Measurements from ENCODE around the gene CASTOR2. TPM values are rescaled to one million over a fixed set of nuclear protein-coding genes. Genes with fewer than 3 reads are reported as not detected.
A peak's percentile ranks its signal among the peaks of the same experiment; 100 is the strongest.
"Not testable (repeated sequence)": the region's sequence is repeated elsewhere in the genome, so short reads cannot be mapped to it uniquely, and the experiment has no call there.

CASTOR2 gene
- total and polyA plus RNA-seq, 5 donors, result 24.9 to 73.4 (median 52.2) TPM

- H3K4me3 ChIP-seq (ENCODE audit: low read length); H3K9me3 ChIP-seq (ENCODE audit: control insufficient read depth, low read length); DNase-seq; H3K27ac ChIP-seq (ENCODE audit: low read length); ATAC-seq; H3K4me1 ChIP-seq (ENCODE audit: control insufficient read depth, insufficient read depth, low read length); H3K27me3 ChIP-seq (ENCODE audit: control insufficient read depth, insufficient read depth); intact Hi-C loops (cut with DNase I): not testable (repeated sequence)
- WGBS, result no CpG with 5 or more reads among the region's 2 CpGs
Observed at GRCh38 chr7:74958328-74958727, 6.2 kb upstream of the CASTOR2 start.

GRCh38 chr7:74963704-74964510 is 598 bp upstream of the CASTOR2 start:
- peak in 2 of 3 donors; percentile 20 to 60 for DNase-seq
- H3K9me3 ChIP-seq (ENCODE audit: control insufficient read depth, low read length); H3K4me3 ChIP-seq (ENCODE audit: low read length); intact Hi-C loops (cut with DNase I); H3K27ac ChIP-seq (ENCODE audit: low read length); H3K4me1 ChIP-seq (ENCODE audit: control insufficient read depth, insufficient read depth, low read length); H3K27me3 ChIP-seq (ENCODE audit: control insufficient read depth, insufficient read depth): not testable (repeated sequence)
- ATAC-seq, result peak; percentile 56 to 77
- WGBS, result 30% methylated on average over 21 of the region's 32 CpGs

GRCh38 chr7:74966208-74966854 is 1.8 kb downstream of the CASTOR2 start:
- H3K9me3 ChIP-seq (ENCODE audit: control insufficient read depth, low read length); intact Hi-C loops (cut with DNase I); H3K27me3 ChIP-seq (ENCODE audit: control insufficient read depth, insufficient read depth); DNase-seq; ATAC-seq; H3K4me3 ChIP-seq (ENCODE audit: low read length); H3K4me1 ChIP-seq (ENCODE audit: control insufficient read depth, insufficient read depth, low read length); H3K27ac ChIP-seq (ENCODE audit: low read length): not testable (repeated sequence)
- whole genome bisulfite sequencing, result no CpG with 5 or more reads among the region's 16 CpGs

DNA sequence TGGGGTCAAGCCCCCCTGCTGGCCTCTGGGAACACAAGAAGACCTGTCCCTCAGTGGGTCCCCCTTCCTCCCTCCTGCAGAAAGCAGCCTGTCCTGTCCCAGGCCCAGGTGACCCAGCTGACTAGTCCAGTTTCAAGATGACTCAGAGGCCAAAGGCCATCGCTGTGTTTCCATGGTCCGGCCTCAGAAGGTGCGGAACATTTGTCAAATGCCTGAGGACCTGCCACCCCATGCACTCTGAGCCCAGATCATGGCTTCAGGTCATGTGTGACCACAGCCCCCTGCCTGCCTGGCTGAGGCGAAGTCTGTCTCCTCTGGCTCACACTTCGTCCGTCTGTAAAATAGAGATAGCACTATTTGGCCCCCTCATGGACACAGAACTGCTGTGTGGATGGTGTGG is 2.4 kb downstream of the CASTOR2 start:
- H3K4me1 ChIP-seq (ENCODE audit: control insufficient read depth, insufficient read depth, low read length); DNase-seq; H3K9me3 ChIP-seq (ENCODE audit: control insufficient read depth, low read length); H3K4me3 ChIP-seq (ENCODE audit: low read length); H3K27ac ChIP-seq (ENCODE audit: low read length); intact Hi-C loops (cut with DNase I); H3K27me3 ChIP-seq (ENCODE audit: control insufficient read depth, insufficient read depth); ATAC-seq: not testable (repeated sequence)
- WGBS, result no CpG with 5 or more reads among the region's 6 CpGs

GRCh38 chr7:74971431-74971830 is 6.9 kb downstream of the CASTOR2 start:
- H3K9me3 ChIP-seq (ENCODE audit: control insufficient read depth, low read length); H3K4me1 ChIP-seq (ENCODE audit: control insufficient read depth, insufficient read depth, low read length); H3K27ac ChIP-seq (ENCODE audit: low read length); intact Hi-C loops (cut with DNase I); DNase-seq; H3K27me3 ChIP-seq (ENCODE audit: control insufficient read depth, insufficient read depth); H3K4me3 ChIP-seq (ENCODE audit: low read length); ATAC-seq: not testable (repeated sequence)
- no CpG with 5 or more reads among the region's 4 CpGs for WGBS

GRCh38 chr7:74972377-74972776 is 7.9 kb downstream of the CASTOR2 start:
- intact Hi-C loops (cut with DNase I); DNase-seq; H3K27me3 ChIP-seq (ENCODE audit: control insufficient read depth, insufficient read depth); H3K4me1 ChIP-seq (ENCODE audit: control insufficient read depth, insufficient read depth, low read length); H3K27ac ChIP-seq (ENCODE audit: low read length); H3K9me3 ChIP-seq (ENCODE audit: control insufficient read depth, low read length); H3K4me3 ChIP-seq (ENCODE audit: low read length): not testable (repeated sequence)
- 75% methylated on average over 6 of the region's 7 CpGs for WGBS
- ATAC-seq, result peak in 1 of 2 donors; percentile 56

DNA sequence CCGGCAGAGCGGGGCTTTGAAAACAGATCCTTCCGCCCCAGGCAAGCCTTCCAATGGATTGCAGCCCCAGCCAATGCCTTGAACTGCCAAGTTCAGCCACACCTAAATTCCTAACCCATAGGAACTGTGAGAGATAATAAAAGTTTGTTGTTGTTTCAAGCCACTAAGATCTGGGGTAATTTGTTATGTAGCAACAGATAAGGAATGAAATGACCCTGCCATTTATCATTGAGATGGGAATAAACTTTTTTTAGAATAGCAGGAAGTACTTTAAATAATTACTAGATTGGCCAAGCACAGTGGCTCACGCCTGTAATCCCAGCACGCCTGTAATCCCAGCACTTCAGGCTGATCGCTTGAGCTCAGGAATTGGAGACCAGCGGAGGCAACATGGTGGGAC is 11.5 kb downstream of the CASTOR2 start:
- H3K4me1 ChIP-seq (ENCODE audit: control insufficient read depth, insufficient read depth, low read length); intact Hi-C loops (cut with DNase I); H3K4me3 ChIP-seq (ENCODE audit: low read length); ATAC-seq; H3K27ac ChIP-seq (ENCODE audit: low read length); H3K9me3 ChIP-seq (ENCODE audit: control insufficient read depth, low read length); H3K27me3 ChIP-seq (ENCODE audit: control insufficient read depth, insufficient read depth); DNase-seq: not testable (repeated sequence)
- WGBS, result 82% methylated on average over 3 of the region's 7 CpGs

GRCh38 chr7:74977523-74977922 is 13.0 kb downstream of the CASTOR2 start:
- ATAC-seq; H3K9me3 ChIP-seq (ENCODE audit: control insufficient read depth, low read length); H3K4me3 ChIP-seq (ENCODE audit: low read length); intact Hi-C loops (cut with DNase I); DNase-seq; H3K27me3 ChIP-seq (ENCODE audit: control insufficient read depth, insufficient read depth); H3K27ac ChIP-seq (ENCODE audit: low read length); H3K4me1 ChIP-seq (ENCODE audit: control insufficient read depth, insufficient read depth, low read length): not testable (repeated sequence)
- WGBS, result 95% methylated on average over 6 of the region's 9 CpGs

DNA sequence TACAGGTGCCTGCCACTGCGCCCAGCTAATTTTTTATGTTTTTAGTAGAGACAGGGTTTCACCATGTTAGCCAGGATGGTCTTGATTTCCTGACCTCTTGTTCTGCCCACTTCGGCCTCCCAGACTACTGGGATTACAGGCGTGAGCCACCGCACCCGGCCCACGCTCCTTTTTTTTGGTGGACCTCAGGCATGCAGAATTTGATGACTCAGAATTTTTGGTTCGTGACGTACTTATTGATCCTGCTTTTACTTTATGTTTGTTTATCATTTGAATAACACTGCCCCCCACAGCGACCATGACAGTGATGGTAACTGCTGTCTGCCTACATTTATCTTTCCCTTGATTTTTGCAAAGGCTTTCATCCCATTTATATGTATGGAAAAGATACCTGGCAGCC is 23.9 kb downstream of the CASTOR2 start:
- H3K27me3 ChIP-seq (ENCODE audit: control insufficient read depth, insufficient read depth); H3K9me3 ChIP-seq (ENCODE audit: control insufficient read depth, low read length); intact Hi-C loops (cut with DNase I); H3K27ac ChIP-seq (ENCODE audit: low read length); H3K4me1 ChIP-seq (ENCODE audit: control insufficient read depth, insufficient read depth, low read length); H3K4me3 ChIP-seq (ENCODE audit: low read length); ATAC-seq: not testable (repeated sequence)
- DNase-seq, result peak in 1 of 3 donors; percentile 21
- WGBS, result 95% methylated on average over 9 of the region's 9 CpGs

DNA sequence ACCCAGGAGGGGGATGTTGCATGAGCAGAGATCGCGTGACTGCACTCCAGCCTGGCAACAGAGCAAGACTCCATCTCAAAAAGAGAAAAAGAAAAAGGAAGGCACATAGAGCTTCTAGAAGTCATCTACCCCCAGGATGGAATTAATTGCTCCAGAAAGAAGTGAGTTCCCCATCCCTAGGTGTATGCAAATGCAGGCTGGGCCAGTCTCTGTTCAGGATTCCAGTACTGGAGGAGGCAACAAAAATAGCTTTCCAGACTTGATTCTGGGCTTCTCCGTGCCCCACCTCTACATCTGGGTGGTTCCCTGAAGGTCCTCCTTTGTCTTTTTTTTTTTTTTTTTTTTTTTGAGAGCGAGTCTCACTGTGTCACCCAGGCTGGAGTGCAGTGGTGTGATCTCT is 28.6 kb downstream of the CASTOR2 start:
- H3K27ac ChIP-seq (ENCODE audit: low read length), result peak overlapping the region; percentile 23
- intact Hi-C loops (cut with DNase I), result no loop called here
- 87% methylated on average over 4 of the region's 4 CpGs for WGBS
- no peaks in the 10 kb centered on the region for H3K9me3 ChIP-seq (ENCODE audit: control insufficient read depth, low read length)
- DNase-seq (peak in 1 of 3 donors; percentile 5), ATAC-seq (no peak)
- H3K4me3 ChIP-seq (ENCODE audit: low read length), result no peak overlapping the region
- H3K4me1 ChIP-seq (ENCODE audit: control insufficient read depth, insufficient read depth, low read length), result no peaks in the 10 kb centered on the region
- no peaks in the 10 kb centered on the region for H3K27me3 ChIP-seq (ENCODE audit: control insufficient read depth, insufficient read depth)

- H3K4me3 ChIP-seq (ENCODE audit: low read length); H3K4me1 ChIP-seq (ENCODE audit: control insufficient read depth, insufficient read depth, low read length); H3K9me3 ChIP-seq (ENCODE audit: control insufficient read depth, low read length); H3K27me3 ChIP-seq (ENCODE audit: control insufficient read depth, insufficient read depth); intact Hi-C loops (cut with DNase I): not testable (repeated sequence)
- peak in 1 of 3 donors; percentile 47 for DNase-seq
- peak overlapping the region; percentile 30 for H3K27ac ChIP-seq (ENCODE audit: low read length)
- ATAC-seq, result peak in 1 of 2 donors; percentile 24
- 79% methylated on average over 17 of the region's 17 CpGs for WGBS
Observed at GRCh38 chr7:74994869-74995543, 30.5 kb downstream of the CASTOR2 start.
